Ishikawa (cell line): ENCODE measurements around the gene PLPPR1.

Experiments
- CEBPB ChIP-seq: IDR thresholded peaks from 2 replicates; pipeline ENCODE4 v1.6.1; 2012
- CREB1 ChIP-seq: IDR thresholded peaks from 2 replicates; pipeline ENCODE4 v1.6.1; 2012; ENCODE audit warnings: low read depth
- EGR1 ChIP-seq: IDR thresholded peaks from 2 replicates; pipeline ENCODE4 v1.6.1; 2012
- EP300 ChIP-seq: IDR thresholded peaks from 2 replicates; pipeline ENCODE4 v1.6.1; 2012; ENCODE audit warnings: borderline replicate concordance
- FOXM1 ChIP-seq: IDR thresholded peaks from 2 replicates; pipeline ENCODE4 v1.6.1; 2012; ENCODE audit warnings: low read depth, borderline replicate concordance
- MAX ChIP-seq: IDR thresholded peaks from 2 replicates; pipeline ENCODE4 v1.6.1; 2012
- RAD21 ChIP-seq: IDR thresholded peaks from 2 replicates; pipeline ENCODE4 v1.6.1; 2012; ENCODE audit warnings: low read depth
- REST ChIP-seq: IDR thresholded peaks from 2 replicates; pipeline ENCODE4 v1.6.1; 2012; ENCODE audit warnings: low read depth, mild to moderate bottlenecking
- TAF1 ChIP-seq: IDR thresholded peaks from 2 replicates; pipeline ENCODE4 v1.6.1; 2012; ENCODE audit warnings: low read depth, mild to moderate bottlenecking
- TCF12 ChIP-seq: IDR thresholded peaks from 2 replicates; pipeline ENCODE4 v1.6.1; 2012; ENCODE audit warnings: low read depth
- TEAD4 ChIP-seq: IDR thresholded peaks from 2 replicates; pipeline ENCODE4 v1.6.1; 2012
- USF1 ChIP-seq: IDR thresholded peaks from 2 replicates; pipeline ENCODE4 v1.6.1; 2012
- YY1 ChIP-seq: IDR thresholded peaks from 2 replicates; pipeline ENCODE4 v1.6.1; 2012; ENCODE audit warnings: low read depth
- ZBTB7A ChIP-seq: IDR thresholded peaks from 2 replicates; pipeline ENCODE4 v1.6.1; 2012; ENCODE audit warnings: low read depth

GRCh38 chr9:101299901-101300300, 271.4 kb downstream of the PLPPR1 start:
- no peak for TF ChIP-seq MAX
- no peak for TF ChIP-seq TCF12
- TF ChIP-seq USF1: no peak
- no peak for TF ChIP-seq REST
- TF ChIP-seq YY1: no peak
- TF ChIP-seq CREB1: no peak
- no peak for TF ChIP-seq EGR1
- no peak for TF ChIP-seq EP300
- no peak for TF ChIP-seq CEBPB
- no peak for TF ChIP-seq FOXM1
- TF ChIP-seq TEAD4: no peak
- no peak for TF ChIP-seq TAF1
- TF ChIP-seq ZBTB7A: no peak
- TF ChIP-seq RAD21: no peak
